GM19025 (cell line): ENCODE results near the gene CCDC27.

ENCODE experiments used
- ATAC-seq: cut with Tn5 transposase; IDR thresholded peaks from one replicate; pipeline ENCODE4 v1.9.1; 2021; ENCODE audit warnings: mild to moderate bottlenecking, low read depth, moderate library complexity; ENCODE audit not compliant: unreplicated experiment

CCDC27 gene

GRCh38 chr1:3749512-3749911 lies 2.7 kb upstream of the CCDC27 start:
- ATAC-seq = no peak

- no peak for ATAC-seq
These were observed 1.5 kb upstream of the CCDC27 start for GRCh38 chr1:3750741-3751140.

GRCh38 chr1:3753656-3754454 lies 1.6 kb downstream of the CCDC27 start:
- no peak for ATAC-seq

- no peak for ATAC-seq
These were observed 4.1 kb downstream of the CCDC27 start for GRCh38 chr1:3756394-3756793.

- ATAC-seq = no peak
These were observed 6.9 kb downstream of the CCDC27 start for GRCh38 chr1:3759164-3759563.

GRCh38 chr1:3759796-3760195 lies 7.5 kb downstream of the CCDC27 start:
- ATAC-seq = no peak

- ATAC-seq = no peak
These were observed 9.2 kb downstream of the CCDC27 start for GRCh38 chr1:3761296-3762010.

GRCh38 chr1:3762151-3762872 lies 10.1 kb downstream of the CCDC27 start:
- no peak for ATAC-seq

GRCh38 chr1:3762873-3763228 lies 10.6 kb downstream of the CCDC27 start:
- no peak for ATAC-seq

GRCh38 chr1:3763351-3764125 lies 11.3 kb downstream of the CCDC27 start:
- ATAC-seq = no peak

GRCh38 chr1:3767328-3767925 lies 15.2 kb downstream of the CCDC27 start:
- no peak for ATAC-seq

- no peak for ATAC-seq
These were observed 16.7 kb downstream of the CCDC27 start for GRCh38 chr1:3768811-3769390.

GRCh38 chr1:3770047-3770765 lies 18.0 kb downstream of the CCDC27 start:
- no peak for ATAC-seq

- no peak for ATAC-seq
These were observed 19.1 kb downstream of the CCDC27 start for GRCh38 chr1:3771108-3772026.

- peak; percentile 54 for ATAC-seq
These were observed 19.9 kb downstream of the CCDC27 start for GRCh38 chr1:3772027-3772714.

- peak; percentile 21 for ATAC-seq
These were observed 20.7 kb downstream of the CCDC27 start, which contains the start of gene SMIM1 for GRCh38 chr1:3772715-3773571. Gene SMIM1, plus strand, starts transcription at chr1:3772749. Its CDS starts 2,625 bp downstream, at chr1:3775374.
